Hematopoietic multipotent progenitor cell (in vitro differentiated cells): Measurements from ENCODE around the gene MCM3AP. TPM values are rescaled to one million over a fixed set of nuclear protein-coding genes. Genes with fewer than 3 reads are reported as not detected.
"Not testable (repeated sequence)": the region's sequence is repeated elsewhere in the genome, so short reads cannot be mapped to it uniquely, and the experiment has no call there.

Experiments used
- DNase-seq, 3 donors: peaks; one replicate each; pipeline ENCODE4 v3.0.0-alpha.2; 2011 to 2015; ENCODE audit warnings: low read depth in 2 of 3, low spot score in 2 of 3
- total RNA-seq: library from RNA; depleted of rRNA; stranded (reverse); fragments of >200 nt; gene quantifications from one replicate; pipeline ENCODE4 v1.2.3, GENCODE V29; 2012

MCM3AP gene
- total RNA-seq, 1 donor, result 83.2 TPM

GRCh38 chr21:46207006-46207919 is 78.1 kb downstream of the MCM3AP start:
- no peak for DNase-seq

GRCh38 chr21:46206163-46207005 is 79.0 kb downstream of the MCM3AP start:
- DNase-seq, result no peak

GRCh38 chr21:46205766-46206162 is 79.6 kb downstream of the MCM3AP start:
- DNase-seq, result no peak

- DNase-seq, result no peak
Measured at GRCh38 chr21:46205166-46205565, 80.2 kb downstream of the MCM3AP start.

GRCh38 chr21:46203203-46203600 is 82.2 kb downstream of the MCM3AP start:
- DNase-seq, result no peak

- no peak for DNase-seq
Measured at GRCh38 chr21:46202592-46203202, 82.7 kb downstream of the MCM3AP start.

GRCh38 chr21:46200877-46201803 is 84.3 kb downstream of the MCM3AP start:
- not testable (repeated sequence) for DNase-seq

GRCh38 chr21:46199436-46200373 is 85.7 kb downstream of the MCM3AP start:
- no peak for DNase-seq

GRCh38 chr21:46196733-46197132 is 88.7 kb downstream of the MCM3AP start:
- DNase-seq, result no peak

GRCh38 chr21:46195595-46196195 is 89.7 kb downstream of the MCM3AP start:
- DNase-seq, result no peak

GRCh38 chr21:46194374-46195334 is 90.8 kb downstream of the MCM3AP start:
- no peak for DNase-seq

- no peak for DNase-seq
Measured at GRCh38 chr21:46193829-46194373, 91.5 kb downstream of the MCM3AP start.

- no peak for DNase-seq
Measured at GRCh38 chr21:46191686-46192575, 93.5 kb downstream of the MCM3AP start.

GRCh38 chr21:46191257-46191685 is 94.1 kb downstream of the MCM3AP start:
- no peak for DNase-seq

- no peak for DNase-seq
Measured at GRCh38 chr21:46190491-46191131, 94.8 kb downstream of the MCM3AP start.
